DND-41 (cell line): ENCODE data around the gene SIDT2.

Experiments used
- ATAC-seq: fragments of 200-7000 bp; cut with Tn5 transposase; 3 replicates; pipeline ENCODE4 v1.9.1; 2021; ENCODE audit warnings: low read depth; ENCODE audit not compliant: insufficient read depth
- DNase-seq: peaks from one replicate; pipeline ENCODE4 v3.0.0-alpha.2; 2020
- H2AFZ ChIP-seq: 2 replicates; pipeline ENCODE4 v1.6.0; 2012; ENCODE audit warnings: low read depth, low read length
- H3K27ac ChIP-seq: 2 replicates; pipeline ENCODE4 v1.5.1; 2012; ENCODE audit warnings: low read length, inconsistent platforms
- H3K27me3 ChIP-seq: fragments of 200-600 bp; sonication (generic); 2 replicates; pipeline ENCODE4 v1.6.0; 2012; ENCODE audit warnings: low read length, mild to moderate bottlenecking, inconsistent platforms; ENCODE audit not compliant: insufficient read depth, poor library complexity
- H3K36me3 ChIP-seq: 2 replicates; pipeline ENCODE4 v1.5.1; 2012; ENCODE audit warnings: low read length, inconsistent platforms; ENCODE audit not compliant: insufficient read depth
- H3K4me1 ChIP-seq: 2 replicates; pipeline ENCODE4 v1.5.1; 2012; ENCODE audit warnings: mild to moderate bottlenecking, low read length; ENCODE audit not compliant: insufficient read depth
- H3K4me2 ChIP-seq: 2 replicates; pipeline ENCODE4 v1.6.0; 2012; ENCODE audit warnings: mild to moderate bottlenecking, moderate library complexity, low read length, inconsistent platforms; ENCODE audit not compliant: insufficient read depth
- H3K4me3 ChIP-seq, 2 experiments: fragments of 200-600 bp in 1 of 2; shearing (Covaris generic) in 1 of 2; 2 replicates each; pipeline ENCODE4 v1.5.1; 2012 to 2016; ENCODE audit warnings: inconsistent platforms in 2 of 2, low read length in 2 of 2, mild to moderate bottlenecking in 2 of 2, low read depth in 1 of 2, moderate library complexity in 1 of 2
- H3K79me2 ChIP-seq: 2 replicates; pipeline ENCODE4 v1.6.0; 2012; ENCODE audit warnings: low read length, inconsistent platforms; ENCODE audit not compliant: insufficient read depth
- H3K9ac ChIP-seq: 2 replicates; pipeline ENCODE4 v1.6.0; 2012; ENCODE audit warnings: low read depth, mild to moderate bottlenecking, inconsistent platforms, low read length, moderate library complexity
- H3K9me3 ChIP-seq: 2 replicates; pipeline ENCODE4 v1.5.1; 2012; ENCODE audit warnings: low read length, moderate library complexity, mild to moderate bottlenecking, inconsistent platforms; ENCODE audit not compliant: insufficient read depth, severe bottlenecking
- H4K20me1 ChIP-seq: 2 replicates; pipeline ENCODE4 v1.6.0; 2012; ENCODE audit warnings: low read length; ENCODE audit not compliant: insufficient read depth
- EZH2 ChIP-seq: IDR thresholded peaks from 3 replicates; pipeline ENCODE4 v1.6.1; 2012; ENCODE audit warnings: borderline replicate concordance, low read depth, mild to moderate bottlenecking, moderate library complexity, low read length, inconsistent platforms; ENCODE audit not compliant: severe bottlenecking
- TF ChIP-seq, protein P1 (sequence below): IDR thresholded peaks from 2 replicates; pipeline ENCODE4 v1.5.1; 2012; ENCODE audit warnings: borderline replicate concordance, low read length, moderate library complexity, mild to moderate bottlenecking; ENCODE audit not compliant: poor library complexity, severe bottlenecking; ENCODE audit errors: extremely low read depth

SIDT2 gene

DNA sequence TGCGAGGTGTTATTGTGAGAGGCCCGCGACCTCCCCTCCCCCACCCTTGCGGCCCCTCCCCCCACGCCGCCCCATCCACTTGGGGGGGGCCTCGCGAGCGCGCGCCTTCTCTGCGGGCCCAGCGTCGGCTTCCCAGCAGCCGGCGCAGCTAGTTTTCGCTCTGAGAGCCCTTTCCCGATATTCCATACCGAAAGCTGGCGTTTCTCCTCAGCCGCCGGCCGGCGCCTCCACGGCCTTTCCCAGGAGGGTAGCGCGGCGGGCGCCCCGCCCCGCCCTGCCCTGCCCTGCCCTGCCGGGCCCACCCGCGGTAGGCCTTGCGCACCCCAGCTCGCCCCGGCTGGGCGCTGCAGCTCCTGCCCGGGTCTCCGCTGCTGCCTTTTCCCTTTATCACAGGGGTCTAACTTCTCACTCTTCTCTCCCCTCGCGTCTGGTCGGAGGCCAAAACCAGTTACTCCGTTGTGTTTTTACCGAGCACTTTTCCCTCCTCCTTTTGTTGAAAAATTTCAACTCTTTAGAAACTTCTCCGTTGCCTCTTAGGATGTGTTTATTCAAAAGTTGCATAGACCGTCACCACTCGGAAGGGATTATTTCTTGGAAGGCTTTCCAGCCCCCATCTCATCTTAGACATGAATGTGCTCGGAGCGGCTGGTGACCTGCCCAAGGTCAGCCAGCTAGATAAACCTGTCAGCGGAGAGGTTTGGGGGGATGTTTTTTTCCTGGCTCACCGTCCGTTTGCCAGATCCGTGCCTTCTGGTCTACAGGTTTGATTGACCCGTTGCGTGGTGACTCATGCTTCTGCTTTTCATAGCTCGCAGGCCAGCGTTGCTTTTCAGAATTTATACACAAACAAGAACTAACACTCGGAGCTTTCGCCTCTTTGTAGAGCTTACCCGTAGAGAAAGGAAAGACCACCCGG, 33.8 kb upstream of the SIDT2 start:
- peak overlapping the region; percentile 82 for H3K9ac ChIP-seq
- TF ChIP-seq EZH2: no peak
- TF ChIP-seq, protein P1, sequence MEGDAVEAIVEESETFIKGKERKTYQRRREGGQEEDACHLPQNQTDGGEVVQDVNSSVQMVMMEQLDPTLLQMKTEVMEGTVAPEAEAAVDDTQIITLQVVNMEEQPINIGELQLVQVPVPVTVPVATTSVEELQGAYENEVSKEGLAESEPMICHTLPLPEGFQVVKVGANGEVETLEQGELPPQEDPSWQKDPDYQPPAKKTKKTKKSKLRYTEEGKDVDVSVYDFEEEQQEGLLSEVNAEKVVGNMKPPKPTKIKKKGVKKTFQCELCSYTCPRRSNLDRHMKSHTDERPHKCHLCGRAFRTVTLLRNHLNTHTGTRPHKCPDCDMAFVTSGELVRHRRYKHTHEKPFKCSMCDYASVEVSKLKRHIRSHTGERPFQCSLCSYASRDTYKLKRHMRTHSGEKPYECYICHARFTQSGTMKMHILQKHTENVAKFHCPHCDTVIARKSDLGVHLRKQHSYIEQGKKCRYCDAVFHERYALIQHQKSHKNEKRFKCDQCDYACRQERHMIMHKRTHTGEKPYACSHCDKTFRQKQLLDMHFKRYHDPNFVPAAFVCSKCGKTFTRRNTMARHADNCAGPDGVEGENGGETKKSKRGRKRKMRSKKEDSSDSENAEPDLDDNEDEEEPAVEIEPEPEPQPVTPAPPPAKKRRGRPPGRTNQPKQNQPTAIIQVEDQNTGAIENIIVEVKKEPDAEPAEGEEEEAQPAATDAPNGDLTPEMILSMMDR: no peak

DNA sequence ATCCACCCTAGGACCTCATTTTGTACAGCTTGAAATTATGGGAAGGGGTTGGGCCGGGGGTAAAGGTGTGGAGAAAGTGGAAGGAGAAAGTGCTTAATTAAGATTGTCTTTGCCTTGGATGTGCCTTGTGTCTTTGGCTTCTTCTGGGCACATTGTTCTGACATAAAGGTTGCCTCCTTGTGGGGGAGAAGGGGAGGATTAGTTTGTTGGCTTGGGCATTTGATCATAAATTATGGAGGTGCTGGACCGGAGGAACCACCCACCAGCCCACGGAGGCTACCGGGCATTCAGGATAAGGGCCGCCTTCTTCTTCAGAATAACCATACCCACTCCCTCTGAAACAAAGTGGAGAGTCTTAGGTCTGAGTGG, 33.2 kb upstream of the SIDT2 start:
- Histone ChIP-seq H3K4me3 (peak overlapping the region; percentile 64 to 99), H3K79me2 (peaks cover 62% of the 10 kb centered on the region), H4K20me1 (peaks cover 51% of the 10 kb centered on the region), H2AFZ (no peak overlapping the region), H3K9me3 (no peaks in the 10 kb centered on the region), H3K27me3 (no peaks in the 10 kb centered on the region), H3K36me3 (peaks cover 33% of the 10 kb centered on the region), H3K4me2 (peak overlapping the region; percentile 86), H3K4me1 (peaks cover 40% of the 10 kb centered on the region), H3K9ac (peak overlapping the region; percentile 82), H3K27ac (peak overlapping the region; percentile 77)
- no peak for TF ChIP-seq EZH2
- TF ChIP-seq, protein P1: peak; percentile 38
- ATAC-seq (no peak), DNase-seq (peak; percentile 9)

More for the DNA sequence above, 33.8 kb upstream of the SIDT2 start:
- DNase-seq (peak; percentile 9), ATAC-seq (peak; percentile 69)
- Histone ChIP-seq H2AFZ (peak overlapping the region; percentile 97), H3K27me3 (no peaks in the 10 kb centered on the region), H3K4me3 (peak overlapping the region; percentile 64 to 99), H3K79me2 (peaks cover 56% of the 10 kb centered on the region), H3K27ac (peak overlapping the region; percentile 77), H3K4me2 (peak overlapping the region; percentile 86), H4K20me1 (peaks cover 47% of the 10 kb centered on the region), H3K36me3 (peaks cover 33% of the 10 kb centered on the region), H3K4me1 (peaks cover 40% of the 10 kb centered on the region), H3K9me3 (no peaks in the 10 kb centered on the region)

DNA sequence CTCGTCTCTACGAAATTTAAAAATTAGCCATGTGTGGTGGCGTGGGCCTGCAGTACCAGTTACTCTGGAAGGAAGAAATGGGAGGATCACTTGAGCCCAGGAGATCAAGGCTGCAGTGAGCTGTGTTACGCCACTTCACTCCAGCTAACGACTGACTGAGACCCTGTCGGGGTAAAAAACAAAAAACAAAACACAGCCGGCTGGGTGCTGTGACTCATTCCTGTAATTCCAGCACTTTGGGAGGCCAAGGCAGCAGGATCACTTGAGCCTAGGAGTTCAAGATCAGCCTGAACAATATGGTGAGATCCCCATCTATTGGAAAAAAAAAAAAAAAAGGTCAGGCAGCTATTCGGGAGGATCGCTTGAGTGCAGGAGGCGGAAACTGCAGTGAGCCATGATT, 32.0 kb upstream of the SIDT2 start:
- Histone ChIP-seq H4K20me1 (peaks cover 57% of the 10 kb centered on the region), H3K79me2 (peaks cover 72% of the 10 kb centered on the region), H3K27me3 (no peaks in the 10 kb centered on the region), H3K9ac (no peak overlapping the region), H3K4me3 (no peak overlapping the region), H2AFZ (no peak overlapping the region), H3K27ac (no peak overlapping the region), H3K9me3 (no peaks in the 10 kb centered on the region), H3K4me1 (peaks cover 40% of the 10 kb centered on the region), H3K36me3 (peaks cover 33% of the 10 kb centered on the region), H3K4me2 (peak overlapping the region; percentile 86)
- DNase-seq (no peak), ATAC-seq (no peak)
- TF ChIP-seq, protein P1: no peak
- no peak for TF ChIP-seq EZH2
